Left renal pelvis (tissue), 4 donors: ENCODE results near the gene TMEFF2. TPM values are rescaled to one million over a fixed set of nuclear protein-coding genes. Genes with fewer than 3 reads are reported as not detected.

Experiments
- DNase-seq, 4 donors: peaks; one replicate each; pipeline ENCODE4 v3.0.0-alpha.2; 2013; ENCODE audit warnings: low read depth in 4 of 4, low spot score in 3 of 4
- polyA plus RNA-seq, 4 donors: library from polyadenylated mRNA; unstranded; fragments of 120-200 nt; gene quantifications; one replicate each; pipeline ENCODE4 v1.2.1, GENCODE V29; 2013; ENCODE audit not compliant: insufficient read length in 4 of 4

The TMEFF2 gene
- polyA plus RNA-seq, 4 donors = 5.7 to 20.9 (median 11.2) TPM

- no peak for DNase-seq
These were observed 280.9 kb downstream of the TMEFF2 start for GRCh38 chr2:191913796-191914195.

- DNase-seq = no peak
These were observed 282.0 kb downstream of the TMEFF2 start for GRCh38 chr2:191912764-191913163.

DNA sequence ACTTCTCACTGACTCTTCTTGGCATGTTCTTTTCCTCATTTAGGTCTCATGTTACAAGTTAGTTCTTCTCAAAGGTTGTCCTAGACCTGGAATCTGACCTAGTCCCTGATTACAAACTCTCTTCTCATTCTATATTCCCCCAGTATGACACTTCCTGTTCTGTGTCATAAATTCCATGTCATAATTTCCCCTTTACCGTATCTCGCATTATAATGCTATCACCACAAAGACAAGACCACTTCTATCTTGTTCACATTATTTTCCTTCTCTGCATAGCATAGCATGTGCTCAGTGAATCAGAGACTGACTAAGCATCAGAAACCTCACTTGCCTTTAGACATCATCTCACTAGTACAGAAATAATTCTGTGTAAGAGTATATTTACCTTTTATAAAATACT, 284.2 kb downstream of the TMEFF2 start:
- DNase-seq = no peak

- no peak for DNase-seq
These were observed 285.9 kb downstream of the TMEFF2 start for GRCh38 chr2:191908874-191909273.

GRCh38 chr2:191907545-191907944, 287.2 kb downstream of the TMEFF2 start:
- DNase-seq = no peak

DNA sequence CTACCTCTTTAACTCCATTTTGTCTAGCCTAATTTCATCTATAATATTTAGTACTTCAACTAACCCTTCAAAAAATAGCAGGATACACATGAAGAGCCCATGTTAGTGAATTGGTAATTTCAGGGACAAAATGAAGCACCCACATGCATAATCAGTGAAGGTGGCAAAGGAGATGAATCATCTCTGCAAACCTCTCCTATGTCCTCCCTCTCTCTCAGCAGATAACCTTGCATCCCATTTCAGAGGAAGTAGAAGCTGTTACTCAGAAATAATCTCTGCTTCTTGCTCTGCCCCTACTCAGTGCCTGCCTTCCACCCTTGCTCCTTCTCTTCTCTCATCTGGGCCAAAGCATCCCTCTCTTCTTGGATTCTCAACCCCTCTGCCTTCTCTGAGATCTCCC, 287.6 kb downstream of the TMEFF2 start:
- no peak for DNase-seq

DNA sequence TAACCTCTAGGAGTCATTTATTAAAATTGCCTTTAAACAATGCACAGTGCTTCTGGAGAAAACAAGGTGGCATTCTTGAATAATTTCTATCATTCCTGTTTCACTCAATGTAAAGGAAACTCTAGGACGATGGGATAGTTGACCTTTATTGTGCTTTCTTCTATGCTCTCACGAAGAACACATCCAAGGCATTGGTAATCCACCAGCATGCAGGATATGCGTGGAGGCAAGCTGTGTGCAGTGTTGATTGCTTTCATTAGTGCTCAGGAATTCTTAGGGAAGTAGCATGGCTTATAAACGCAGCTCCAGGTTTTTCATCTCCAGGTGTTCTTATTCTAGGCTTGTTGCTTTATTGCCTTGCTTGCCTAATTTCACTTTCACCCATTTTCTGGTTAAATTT, 289.4 kb downstream of the TMEFF2 start:
- no peak for DNase-seq

GRCh38 chr2:191901031-191901430, 293.7 kb downstream of the TMEFF2 start:
- DNase-seq = no peak

DNA sequence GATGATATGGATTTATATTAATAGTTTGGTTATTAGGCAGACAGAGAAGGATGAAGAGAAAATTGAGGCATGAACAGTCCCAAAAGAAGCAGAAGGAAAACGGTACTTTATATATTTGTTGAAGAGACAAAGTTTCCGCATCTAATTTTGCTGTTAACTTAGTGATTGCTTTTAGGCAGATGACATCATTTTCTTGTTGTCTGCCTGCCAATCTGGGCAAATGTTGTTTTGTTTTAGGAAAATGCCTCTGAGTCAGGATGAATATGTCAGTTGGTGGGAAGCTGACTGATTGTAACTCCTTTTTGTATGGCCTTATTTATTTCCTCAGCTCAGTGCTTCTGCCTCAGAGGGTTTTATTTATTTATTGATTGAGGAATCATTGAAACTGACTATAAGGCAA, 295.3 kb downstream of the TMEFF2 start:
- DNase-seq = no peak
